HepG2 (cell line): ENCODE data around the gene CCDC83.

ENCODE experiments used
- CTCF ChIP-seq: sonication (generic); formaldehyde crosslinking; IDR thresholded peaks from 2 replicates; pipeline ENCODE4 v1.5.0; 2020; ENCODE audit warnings: mild to moderate bottlenecking, missing genetic modification reagents, moderate library complexity
- FIP1L1 ChIP-seq: fragments of 200-400 bp; formaldehyde crosslinking; IDR thresholded peaks from 2 replicates; pipeline ENCODE4 v1.6.1; 2018; ENCODE audit warnings: low read depth, mild to moderate bottlenecking, low read length, moderate library complexity, borderline replicate concordance; ENCODE audit not compliant: insufficient read depth
- GABPB1 ChIP-seq: IDR thresholded peaks from 2 replicates; pipeline ENCODE4 v1.6.1; 2016; ENCODE audit warnings: mild to moderate bottlenecking, missing genetic modification reagents, moderate library complexity, missing compliant biosample characterization
- KLF16 ChIP-seq, 2 experiments: sonication (generic) in 1 of 2; formaldehyde crosslinking in 1 of 2; IDR thresholded peaks; 2 replicates each; pipeline versions ENCODE4 v1.6.1 to v1.8.0; 2016 to 2023; ENCODE audit warnings: missing genetic modification reagents in 2 of 2, missing compliant biosample characterization in 1 of 2
- MAX ChIP-seq: IDR thresholded peaks from 2 replicates; pipeline ENCODE4 v1.6.1; 2012; ENCODE audit warnings: inconsistent platforms
- NCOA5 ChIP-seq: sonication (generic); formaldehyde crosslinking; IDR thresholded peaks from 2 replicates; pipeline ENCODE4 v1.4.0; 2020; ENCODE audit warnings: missing genetic modification reagents
- NR2F6 ChIP-seq, 2 experiments: IDR thresholded peaks; 2 replicates each; pipeline ENCODE4 v1.6.1; 2016; ENCODE audit warnings: antibody characterized with exemption in 1 of 2, mild to moderate bottlenecking in 1 of 2
- RFX5 ChIP-seq: IDR thresholded peaks from 2 replicates; pipeline ENCODE4 v1.6.1; 2011; ENCODE audit warnings: low read depth, low read length, improper control_type of control experiment
- SMC3 ChIP-seq: IDR thresholded peaks from 2 replicates; pipeline ENCODE4 v1.6.1; 2011; ENCODE audit warnings: low read length, improper control_type of control experiment
- ZBTB33 ChIP-seq: sonication (generic); formaldehyde crosslinking; IDR thresholded peaks from 2 replicates; pipeline ENCODE4 v1.4.0; 2020; ENCODE audit warnings: missing genetic modification reagents
- ZBTB40 ChIP-seq, 2 experiments: fragments of 450-650 bp in 1 of 2; sonication (generic) in 1 of 2; formaldehyde crosslinking in 1 of 2; IDR thresholded peaks; 2 replicates each; pipeline versions ENCODE4 v1.6.1 to v1.8.0; 2016 to 2022; ENCODE audit warnings: antibody characterized with exemption in 1 of 2, mild to moderate bottlenecking in 1 of 2, missing genetic modification reagents in 1 of 2
- ZNF207 ChIP-seq: fragments of 450-650 bp; IDR thresholded peaks from 2 replicates; pipeline ENCODE4 v1.6.1; 2016; ENCODE audit warnings: antibody characterized with exemption, borderline replicate concordance
- ZSCAN9 ChIP-seq: IDR thresholded peaks from 2 replicates; pipeline ENCODE4 v1.6.1; 2016; ENCODE audit warnings: borderline replicate concordance

DNA sequence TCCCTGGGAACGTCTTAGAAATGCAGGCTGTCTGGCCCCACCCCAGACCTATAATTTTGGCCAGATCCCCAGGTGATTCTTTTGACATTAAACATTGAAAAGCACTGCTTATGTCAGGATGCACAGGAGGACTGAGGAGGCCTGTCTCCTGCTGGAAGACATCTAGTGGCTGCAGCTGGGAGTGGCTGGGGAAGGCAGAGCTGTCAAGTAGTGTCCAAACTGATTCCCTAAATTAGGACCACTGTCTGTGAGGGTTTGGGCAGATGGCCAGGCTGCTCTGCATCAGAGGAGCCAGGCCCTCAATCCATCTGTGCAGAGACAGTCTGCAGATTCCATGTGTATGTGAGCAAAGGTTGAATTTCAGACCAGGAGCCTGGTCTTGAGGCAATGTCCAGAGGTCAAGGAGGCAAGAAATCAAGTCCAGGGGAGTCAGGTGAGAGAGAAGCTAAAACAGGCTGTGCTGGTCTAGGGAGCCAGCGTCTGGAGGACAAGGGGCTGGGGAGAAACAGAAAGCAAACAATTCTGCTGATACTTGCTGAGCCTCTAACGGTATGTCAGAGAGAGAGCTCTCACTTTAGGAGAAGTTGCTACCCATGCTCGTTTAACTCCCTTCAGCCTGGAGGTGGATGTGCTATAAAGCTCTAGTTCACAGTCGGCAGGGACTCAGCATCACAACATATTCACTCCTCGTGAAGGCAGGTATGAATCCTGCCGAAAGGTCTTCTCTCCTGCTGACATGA, 28.9 kb upstream of the CCDC83 start:
- TF ChIP-seq GABPB1 (CRISPR knock-in tag) (no peak), FIP1L1 (no peak), MAX (no peak), SMC3 (peak; percentile 40; the same call in 1 of the 2 replicates), KLF16 (CRISPR knock-in tag; IDR thresholded peaks at IDR 0.05) (no peak), CTCF (CRISPR knock-in tag) (peak; percentile 38; the same call in 1 of the 2 replicates), NCOA5 (CRISPR knock-in tag) (no peak), NR2F6 (IDR thresholded peaks at IDR 0.05) (no peak), NR2F6 (CRISPR knock-in tag; IDR thresholded peaks at IDR 0.05) (no peak), ZBTB33 (CRISPR knock-in tag) (no peak), ZBTB40 (IDR thresholded peaks at IDR 0.05) (no peak), ZBTB40 (CRISPR knock-in tag; IDR thresholded peaks at IDR 0.05) (no peak), ZSCAN9 (CRISPR knock-in tag) (no peak), ZNF207 (no peak), RFX5 (no peak)
